B cell (primary cell): ENCODE data around the gene GH2. TPM values are rescaled to one million over a fixed set of nuclear protein-coding genes. Genes with fewer than 3 reads are reported as not detected.

Experiments used
- ATAC-seq: fragments of 200-7000 bp; cut with Tn5 transposase; one replicate; pipeline ENCODE4 v1.10.0; 2021; ENCODE audit warnings: low read depth, mild to moderate bottlenecking, moderate number of reproducible peaks, moderate library complexity
- CTCF ChIA-PET: fragments of 350-600 bp; sonication (Branson Sonifier 250); formaldehyde crosslinking; loops from one replicate; lab custom pipeline; 2021; ENCODE audit warnings: antibody characterized with exemption, inconsistent platforms; lab: Charles Lee
- POLR2A ChIA-PET: fragments of 350-600 bp; sonication (Branson Sonifier 250); formaldehyde crosslinking; loops from one replicate; lab custom pipeline; 2021; ENCODE audit warnings: antibody characterized with exemption; lab: Charles Lee
- DNase-seq: peaks from one replicate; pipeline ENCODE4 v3.0.0; 2013
- H2AFZ ChIP-seq: 2 replicates; pipeline ENCODE4 v1.6.1; 2012; ENCODE audit warnings: mild to moderate bottlenecking, low read depth, low read length; ENCODE audit not compliant: insufficient read depth, poor library complexity, severe bottlenecking
- H3K27ac ChIP-seq, 2 donors: 1 replicate in 1 of 2; 2 replicates in 1 of 2; pipeline ENCODE4 v1.5.1; 2012 to 2013; ENCODE audit warnings: low read length in 2 of 2, mild to moderate bottlenecking in 2 of 2, moderate library complexity in 1 of 2
- H3K27me3 ChIP-seq, 4 experiments: fragments of 200-600 bp in 1 of 4; sonication (generic) in 1 of 4; replicated peaks in 1 of 4; 1 replicate in 2 of 4; 2 replicates in 2 of 4; pipeline versions ENCODE4 v1.6.1 to v1.7.0; 2013 to 2016; ENCODE audit warnings: low read length in 3 of 4, mild to moderate bottlenecking in 2 of 4, mixed read lengths in 1 of 4, moderate library complexity in 1 of 4; ENCODE audit not compliant: insufficient read depth in 4 of 4, control insufficient read depth in 3 of 4; ENCODE audit errors: control extremely low read depth in 1 of 4
- H3K36me3 ChIP-seq, 2 experiments: replicated peaks in 1 of 2; 1 replicate in 1 of 2; 2 replicates in 1 of 2; pipeline versions ENCODE4 v1.6.1 to v1.7.1; 2013; ENCODE audit warnings: low read length in 1 of 2; ENCODE audit not compliant: insufficient read depth in 2 of 2, control insufficient read depth in 1 of 2; ENCODE audit errors: control extremely low read depth in 1 of 2, extremely low read depth in 1 of 2
- H3K4me1 ChIP-seq, 2 donors: fragments of 200-600 bp in 1 of 2; sonication (generic) in 1 of 2; 1 replicate in 1 of 2; 2 replicates in 1 of 2; pipeline versions ENCODE4 v1.5.1 to v1.6.1; 2013 to 2017; ENCODE audit warnings: low read length in 2 of 2; ENCODE audit not compliant: control insufficient read depth in 2 of 2, insufficient read depth in 2 of 2
- H3K4me2 ChIP-seq: replicated peaks from 2 replicates; pipeline ENCODE3; 2012; ENCODE audit warnings: mild to moderate bottlenecking, low read depth, low read length; ENCODE audit not compliant: poor library complexity, severe bottlenecking
- H3K4me3 ChIP-seq, 5 experiments: fragments of 200-600 bp in 1 of 5; sonication (generic) in 1 of 5; 1 replicate in 3 of 5; 2 replicates in 2 of 5; pipeline versions ENCODE4 v1.5.1 to v1.7.0; 2011 to 2016; ENCODE audit warnings: low read length in 4 of 5, mild to moderate bottlenecking in 4 of 5, low read depth in 2 of 5, control low read depth in 1 of 5, moderate library complexity in 1 of 5; ENCODE audit not compliant: insufficient read depth in 1 of 5; ENCODE audit errors: control extremely low read depth in 1 of 5, extremely low read depth in 1 of 5
- H3K79me2 ChIP-seq: fragments of 200-600 bp; sonication (generic); one replicate; pipeline ENCODE4 v1.6.0; 2016; ENCODE audit warnings: low read length; ENCODE audit not compliant: control insufficient read depth, insufficient read depth
- H3K9ac ChIP-seq: fragments of 200-600 bp; sonication (generic); 2 replicates; pipeline ENCODE4 v1.6.1; 2017; ENCODE audit warnings: mild to moderate bottlenecking, low read length, moderate library complexity
- H3K9me3 ChIP-seq, 3 donors: one replicate each; pipeline versions ENCODE4 v1.6.1 to v1.7.1; 2013; ENCODE audit warnings: low read length in 2 of 3; ENCODE audit not compliant: control insufficient read depth in 2 of 3, insufficient read depth in 1 of 3; ENCODE audit errors: control extremely low read depth in 1 of 3
- H4K20me1 ChIP-seq: 2 replicates; pipeline ENCODE4 v1.6.0; 2012; ENCODE audit warnings: mild to moderate bottlenecking, low read length; ENCODE audit not compliant: insufficient read depth, control insufficient read depth, poor library complexity, severe bottlenecking
- H3K27ac Mint-ChIP-seq: one replicate; pipeline ENCODE4 v1.8.0; 2021; ENCODE audit warnings: mixed read lengths
- H3K27me3 Mint-ChIP-seq: one replicate; pipeline ENCODE4 v1.8.0; 2021; ENCODE audit warnings: mixed read lengths
- H3K4me1 Mint-ChIP-seq: one replicate; pipeline ENCODE4 v1.8.0; 2021; ENCODE audit warnings: mixed read lengths
- H3K4me3 Mint-ChIP-seq: one replicate; pipeline ENCODE4 v1.8.0; 2021; ENCODE audit warnings: mixed read lengths
- H3K9me3 Mint-ChIP-seq: one replicate; pipeline ENCODE4 v1.8.0; 2022; ENCODE audit warnings: mixed read lengths; ENCODE audit not compliant: insufficient read depth
- CTCF ChIP-seq: fragments of 200-600 bp; IDR thresholded peaks from one replicate; pipeline ENCODE4 v1.8.0; 2022; ENCODE audit warnings: antibody characterized with exemption, mild to moderate bottlenecking
- EZH2 ChIP-seq: IDR thresholded peaks from 2 replicates; pipeline ENCODE4 v1.6.1; 2012; ENCODE audit warnings: borderline replicate concordance, low read depth, mild to moderate bottlenecking, moderate library complexity, low read length; ENCODE audit not compliant: insufficient read depth, poor library complexity, severe bottlenecking
- WGBS: methylation state at CpG from one replicate; pipeline ENCODE4 v1.1.5; 2013; ENCODE audit warnings: missing lambda C conversion rate; ENCODE audit not compliant: insufficient coverage; 5-methylcytosine and 5-hydroxymethylcytosine counted together
- intact Hi-C: fragments of 100-400 bp; cut with micrococcal nuclease; formaldehyde crosslinking; loops from one replicate; pipeline ENCODE4 v1.10.0; 2022
- polyA plus RNA-seq: library from polyadenylated mRNA; depleted of rRNA; stranded (reverse); fragments of >200 nt; gene quantifications from 2 replicates; pipeline ENCODE4 v1.2.3, GENCODE V29; 2012
- total RNA-seq, 2 donors: library from RNA; stranded (reverse); fragments of 120-200 nt in 1 of 2; gene quantifications; 1 replicate in 1 of 2; 2 replicates in 1 of 2; pipeline versions ENCODE4 v1.2.3 to v1.2.4, GENCODE V29; 2013 to 2022

GH2 gene
- total and polyA plus RNA-seq, 2 donors (not counting 1 experiment from before 2014, with no cell fraction given), result not detected

- POLR2A ChIA-PET, result interaction anchor here (0.8 to 1.2 kb wide), 5 partner anchors 10 to 147 kb away, joined by 3 to 7 read pairs (median 3); partner anchors contain the start of gene DDX42
- CTCF ChIA-PET, result interaction anchor here (0.6 to 3.0 kb wide), 4 partner anchors 10 to 102 kb away, joined by 3 to 13 read pairs (median 3); no protein-coding TSS in a partner anchor
- intact Hi-C loops, result loop anchor here (2.0 kb wide), 1 partner anchor 291 kb away; the partner anchor contains the start of gene DCAF7
- H3K27me3 Mint-ChIP-seq, result no peaks in the 10 kb centered on the region
- Histone ChIP-seq H3K4me2 (peak overlapping the region; percentile 100), H3K4me1 (peaks cover 35 to 51% of the 10 kb centered on the region in 2 donors), H4K20me1 (peaks cover 56% of the 10 kb centered on the region), H3K36me3 (peaks cover 0 to 13% of the 10 kb centered on the region in 2 experiments), H3K9ac (peak overlapping the region; percentile 93), H2AFZ (peak overlapping the region; percentile 82), H3K9me3 (no peaks in the 10 kb centered on the region), H3K4me3 (peak overlapping the region; percentile 19 to 92 (median 89)), H3K27me3 (no peaks in the 10 kb centered on the region), H3K79me2 (peaks cover 60% of the 10 kb centered on the region), H3K27ac (peak overlapping the region in 1 of 2 donors; percentile 90)
- DNase-seq (peak; percentile 37), ATAC-seq (no peak)
- 3% methylated on average over 26 of the region's 26 CpGs for WGBS
- H3K9me3 Mint-ChIP-seq, result no peaks in the 10 kb centered on the region
- peak overlapping the region; percentile 94 for H3K27ac Mint-ChIP-seq
- H3K4me3 Mint-ChIP-seq, result peak overlapping the region; percentile 94
- peaks cover 45% of the 10 kb centered on the region for H3K4me1 Mint-ChIP-seq
- TF ChIP-seq CTCF, result no peak
- no peak for TF ChIP-seq EZH2
These were observed 40.2 kb downstream of the GH2 start for GRCh38 chr17:63841350-63842172.
